ENCODE measurements around the gene IZUMO3. TPM values are rescaled to one million over a fixed set of nuclear protein-coding genes. Genes with fewer than 3 reads are reported as not detected.

Gene IZUMO3
- total and polyA plus RNA-seq, 2 of the 8 experiments (the other 6 are each of a cell fraction or from before 2014, with no cell fraction given), result not detected

DNA sequence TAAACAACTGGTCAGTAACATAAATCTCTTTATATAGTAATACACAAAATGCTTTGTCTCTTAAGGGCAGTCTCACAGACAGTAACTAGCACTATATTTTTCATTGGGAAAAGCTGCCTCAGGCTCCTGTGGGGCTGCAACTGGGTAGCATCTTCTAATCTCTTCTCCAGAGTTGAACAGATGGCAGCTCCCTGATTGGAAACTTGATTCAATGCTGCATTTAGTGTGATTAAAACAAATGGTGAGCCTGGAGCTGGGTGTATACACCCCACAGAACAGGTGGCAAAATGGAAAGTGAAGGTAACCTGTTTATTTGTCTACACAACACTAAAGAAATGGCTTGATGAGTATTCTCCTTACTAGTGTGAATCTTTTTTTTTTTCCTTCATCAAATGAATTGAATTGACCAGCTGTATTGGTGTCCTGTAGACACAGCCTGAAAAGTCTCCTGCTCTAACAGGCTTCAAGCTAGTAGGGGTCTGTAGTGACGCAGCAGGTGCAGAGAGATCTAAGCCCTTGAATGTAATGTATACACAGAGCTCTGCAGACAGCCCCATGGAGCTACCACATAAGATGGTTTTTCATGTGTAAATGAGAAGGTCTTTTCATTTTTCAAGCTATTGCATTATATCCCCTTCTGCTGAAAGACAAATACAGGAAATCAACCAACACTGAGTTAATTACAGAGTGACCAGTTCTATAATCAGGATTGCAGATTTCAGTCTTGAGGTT, 43.3 kb downstream of the IZUMO3 start:
- no peaks in the 10 kb centered on the region for H3K79me2 ChIP-seq (ENCODE audit: control insufficient read depth in 1 of 2, insufficient read depth in 2 of 2, low read length in 2 of 2)
- TF ChIP-seq CREB1 (IDR thresholded peaks at IDR 0.05) (0 out of 2 replicates have a peak, but pooled peaks have one; percentile 18), TCF12 (IDR thresholded peaks at IDR 0.05; ENCODE audit: low read depth, low read length) (no peak), POLR2A (IDR thresholded peaks at IDR 0.05; ENCODE audit: control extremely low read depth in 1 of 2, low read depth in 2 of 2, low read length in 2 of 2) (no peak), HDAC2 (IDR thresholded peaks at IDR 0.05; ENCODE audit: borderline replicate concordance in 1 of 2, low read depth in 2 of 2, low read length in 2 of 2) (no peak), RFX5 (IDR thresholded peaks at IDR 0.05; ENCODE audit: borderline replicate concordance, low read depth, low read length) (no peak)
- TF ChIP-seq, protein P1, sequence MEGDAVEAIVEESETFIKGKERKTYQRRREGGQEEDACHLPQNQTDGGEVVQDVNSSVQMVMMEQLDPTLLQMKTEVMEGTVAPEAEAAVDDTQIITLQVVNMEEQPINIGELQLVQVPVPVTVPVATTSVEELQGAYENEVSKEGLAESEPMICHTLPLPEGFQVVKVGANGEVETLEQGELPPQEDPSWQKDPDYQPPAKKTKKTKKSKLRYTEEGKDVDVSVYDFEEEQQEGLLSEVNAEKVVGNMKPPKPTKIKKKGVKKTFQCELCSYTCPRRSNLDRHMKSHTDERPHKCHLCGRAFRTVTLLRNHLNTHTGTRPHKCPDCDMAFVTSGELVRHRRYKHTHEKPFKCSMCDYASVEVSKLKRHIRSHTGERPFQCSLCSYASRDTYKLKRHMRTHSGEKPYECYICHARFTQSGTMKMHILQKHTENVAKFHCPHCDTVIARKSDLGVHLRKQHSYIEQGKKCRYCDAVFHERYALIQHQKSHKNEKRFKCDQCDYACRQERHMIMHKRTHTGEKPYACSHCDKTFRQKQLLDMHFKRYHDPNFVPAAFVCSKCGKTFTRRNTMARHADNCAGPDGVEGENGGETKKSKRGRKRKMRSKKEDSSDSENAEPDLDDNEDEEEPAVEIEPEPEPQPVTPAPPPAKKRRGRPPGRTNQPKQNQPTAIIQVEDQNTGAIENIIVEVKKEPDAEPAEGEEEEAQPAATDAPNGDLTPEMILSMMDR (IDR thresholded peaks at IDR 0.05; ENCODE audit: control extremely low read depth in 1 of 3, insufficient read depth in 1 of 3, low read depth in 1 of 3, low read length in 3 of 3), result no peak
- peaks cover 0 to 17% (median 5%) of the 10 kb centered on the region in 4 experiments; a peak in 3 of 7 replicates for H3K4me1 ChIP-seq (replicated peaks in 1 of 4; ENCODE audit: control insufficient read depth in 3 of 4, insufficient read depth in 4 of 4, low read length in 3 of 4)
- H3K4me3 ChIP-seq (ENCODE audit: extremely low read depth in 1 of 4, insufficient read depth in 2 of 4, low read depth in 3 of 4, low read length in 4 of 4), result no peak overlapping the region
- no peaks in the 10 kb centered on the region for H3K36me3 ChIP-seq (ENCODE audit: control insufficient read depth in 2 of 4, insufficient read depth in 4 of 4, low read length in 3 of 4)
- no peaks in the 10 kb centered on the region for H3K23me2 ChIP-seq (ENCODE audit: low read depth, low read length)
- H3K4ac ChIP-seq (replicated peaks; ENCODE audit: insufficient read length, low read depth, low read length), result no peak overlapping the region
- H2AK5ac ChIP-seq (ENCODE audit: low read depth, low read length), result no peak overlapping the region
- no peaks in the 10 kb centered on the region for H3K27me3 ChIP-seq (replicated peaks in 1 of 4; ENCODE audit: control insufficient read depth in 3 of 4, extremely low read depth in 1 of 4, insufficient read depth in 3 of 4, low read length in 3 of 4)
- no peak overlapping the region for H3K56ac ChIP-seq (replicated peaks; ENCODE audit: insufficient read length, low read depth, low read length)
- FAIRE-seq (no peak), DNase-seq (ENCODE audit: low read depth in 1 of 2, low spot score in 2 of 2) (no peak)
- H3K14ac ChIP-seq (ENCODE audit: insufficient read length), result no peak overlapping the region
- H3K9ac ChIP-seq (replicated peaks in 1 of 4; ENCODE audit: extremely low read depth in 1 of 4, low read depth in 3 of 4, low read length in 3 of 4), result no peak overlapping the region
- H3K79me1 ChIP-seq (ENCODE audit: low read depth, low read length), result no peaks in the 10 kb centered on the region
- H3K4me2 ChIP-seq (ENCODE audit: insufficient read depth in 1 of 2, low read depth in 2 of 2, low read length in 2 of 2), result peak overlapping the region; percentile 5 to 29; a peak in 1 of 4 replicates
- H3K18ac ChIP-seq (ENCODE audit: extremely low read depth, low read length), result no peak overlapping the region
- no peaks in the 10 kb centered on the region for H4K20me1 ChIP-seq (replicated peaks in 1 of 2; ENCODE audit: control insufficient read depth in 1 of 2, insufficient read depth in 2 of 2, low read length in 2 of 2)
- no peak overlapping the region for H2AFZ ChIP-seq (ENCODE audit: low read length)
- H3K27ac ChIP-seq (ENCODE audit: low read depth, low read length), result no peak overlapping the region
- no peak overlapping the region for H2BK15ac ChIP-seq (ENCODE audit: low read length)
- H4K91ac ChIP-seq (replicated peaks; ENCODE audit: insufficient read length, low read length), result no peak overlapping the region
- WGBS, 2 experiments (ENCODE audit: extremely low coverage in 1 of 2, insufficient coverage in 1 of 2, insufficient read length in 1 of 2, insufficient replicate concordance in 2 of 2, low coverage in 1 of 2, low lambda C conversion rate in 2 of 2, missing lambda C conversion rate in 1 of 2), result 40% methylated on average over 1 of the region's 1 CpG; no CpG with 5 or more reads in 1 of the 2 experiments
- CTCF ChIA-PET (ENCODE audit: partially characterized antibody), result interaction anchor here (0.6 to 1.3 kb wide), 2 partner anchors 15 to 326 kb away, joined by 3 to 4 read pairs; no protein-coding TSS in a partner anchor
- no peak overlapping the region for H4K8ac ChIP-seq (ENCODE audit: extremely low read depth, insufficient read depth, low read length)
- H3K23ac ChIP-seq (ENCODE audit: insufficient read length), result no peak overlapping the region
- no peak overlapping the region for H2BK20ac ChIP-seq (ENCODE audit: low read length)
- POLR2A ChIA-PET (ENCODE audit: partially characterized antibody), result interaction anchor here (1.6 kb wide), 1 partner anchor 9 kb away, joined by 4 read pairs; no protein-coding TSS in a partner anchor
- no peak overlapping the region for H2BK12ac ChIP-seq (ENCODE audit: low read depth, low read length)
- H3K9me3 ChIP-seq (ENCODE audit: insufficient read depth in 2 of 2, low read depth in 1 of 2, low read length in 1 of 2), result no peaks in the 10 kb centered on the region
- H2BK120ac ChIP-seq (replicated peaks; ENCODE audit: low read depth, low read length), result no peak overlapping the region
- no peak overlapping the region for H2BK5ac ChIP-seq (ENCODE audit: low read depth, low read length)
- H4K5ac ChIP-seq (ENCODE audit: insufficient read length, low read depth, low read length), result no peak overlapping the region
